AG10803 (cell line): ENCODE data around the gene GDF10.

ENCODE experiments used
- DNase-seq: peaks from one replicate; pipeline ENCODE4 v3.0.0; 2010; ENCODE audit warnings: low read depth
- H3K4me3 ChIP-seq: 2 replicates; pipeline ENCODE4 v1.5.1; 2011; ENCODE audit warnings: mild to moderate bottlenecking, low read length, control low read depth
- TF ChIP-seq, protein P1 (sequence below): conservative IDR thresholded peaks from 2 replicates; pipeline ENCODE4 v1.5.1; 2011; ENCODE audit warnings: mild to moderate bottlenecking, low read length, control low read depth, inconsistent platforms

Gene GDF10, protein sequence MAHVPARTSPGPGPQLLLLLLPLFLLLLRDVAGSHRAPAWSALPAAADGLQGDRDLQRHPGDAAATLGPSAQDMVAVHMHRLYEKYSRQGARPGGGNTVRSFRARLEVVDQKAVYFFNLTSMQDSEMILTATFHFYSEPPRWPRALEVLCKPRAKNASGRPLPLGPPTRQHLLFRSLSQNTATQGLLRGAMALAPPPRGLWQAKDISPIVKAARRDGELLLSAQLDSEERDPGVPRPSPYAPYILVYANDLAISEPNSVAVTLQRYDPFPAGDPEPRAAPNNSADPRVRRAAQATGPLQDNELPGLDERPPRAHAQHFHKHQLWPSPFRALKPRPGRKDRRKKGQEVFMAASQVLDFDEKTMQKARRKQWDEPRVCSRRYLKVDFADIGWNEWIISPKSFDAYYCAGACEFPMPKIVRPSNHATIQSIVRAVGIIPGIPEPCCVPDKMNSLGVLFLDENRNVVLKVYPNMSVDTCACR

DNA sequence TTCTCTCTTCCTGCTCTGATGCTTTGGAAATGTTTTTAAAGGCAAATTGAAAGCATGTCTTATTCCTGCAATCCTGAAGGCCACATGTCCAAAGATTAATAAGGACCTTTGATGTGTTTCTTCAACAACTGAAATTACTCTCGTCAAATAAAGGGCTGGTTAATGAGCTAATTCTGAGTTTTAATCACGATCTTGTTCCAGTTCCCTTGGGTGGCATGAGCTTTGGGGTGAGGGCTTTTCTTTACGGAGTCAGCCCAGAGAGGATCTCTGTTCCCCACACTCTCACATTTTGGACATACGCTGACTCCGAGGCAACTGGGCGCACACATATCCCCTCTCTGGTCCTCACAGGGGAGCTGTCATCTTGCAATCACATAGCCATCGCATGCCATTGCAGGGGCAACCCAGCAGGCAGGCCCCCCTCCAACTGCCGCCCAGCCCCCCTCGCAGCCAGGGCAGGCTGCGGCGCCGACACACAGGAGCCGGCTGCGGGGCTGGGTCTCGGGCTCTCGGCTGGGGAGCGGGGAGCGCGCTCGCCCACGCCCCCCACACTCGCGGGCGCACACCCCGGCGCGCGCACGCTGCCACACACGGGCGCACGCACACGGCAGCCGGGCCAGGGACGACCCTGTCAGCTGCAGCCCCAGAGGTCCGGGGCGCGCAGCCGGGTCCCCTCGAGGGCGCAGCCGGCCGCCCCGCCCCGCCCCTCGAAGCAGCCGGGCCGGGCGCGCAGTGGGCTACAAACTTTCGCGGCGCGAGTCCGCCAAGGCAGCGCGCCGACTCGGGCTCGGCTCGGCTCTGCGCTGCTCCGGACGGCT is at the start of gene GDF10:
TSS of gene GDF10 (plus strand) at position 587 of the 818 bp plus-strand sequence. CDS start 455 bp downstream, outside the sequence.
- no peak for DNase-seq
- TF ChIP-seq, protein P1, sequence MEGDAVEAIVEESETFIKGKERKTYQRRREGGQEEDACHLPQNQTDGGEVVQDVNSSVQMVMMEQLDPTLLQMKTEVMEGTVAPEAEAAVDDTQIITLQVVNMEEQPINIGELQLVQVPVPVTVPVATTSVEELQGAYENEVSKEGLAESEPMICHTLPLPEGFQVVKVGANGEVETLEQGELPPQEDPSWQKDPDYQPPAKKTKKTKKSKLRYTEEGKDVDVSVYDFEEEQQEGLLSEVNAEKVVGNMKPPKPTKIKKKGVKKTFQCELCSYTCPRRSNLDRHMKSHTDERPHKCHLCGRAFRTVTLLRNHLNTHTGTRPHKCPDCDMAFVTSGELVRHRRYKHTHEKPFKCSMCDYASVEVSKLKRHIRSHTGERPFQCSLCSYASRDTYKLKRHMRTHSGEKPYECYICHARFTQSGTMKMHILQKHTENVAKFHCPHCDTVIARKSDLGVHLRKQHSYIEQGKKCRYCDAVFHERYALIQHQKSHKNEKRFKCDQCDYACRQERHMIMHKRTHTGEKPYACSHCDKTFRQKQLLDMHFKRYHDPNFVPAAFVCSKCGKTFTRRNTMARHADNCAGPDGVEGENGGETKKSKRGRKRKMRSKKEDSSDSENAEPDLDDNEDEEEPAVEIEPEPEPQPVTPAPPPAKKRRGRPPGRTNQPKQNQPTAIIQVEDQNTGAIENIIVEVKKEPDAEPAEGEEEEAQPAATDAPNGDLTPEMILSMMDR = no peak
- H3K4me3 ChIP-seq = no peak within 1 kb of the TSS

DNA sequence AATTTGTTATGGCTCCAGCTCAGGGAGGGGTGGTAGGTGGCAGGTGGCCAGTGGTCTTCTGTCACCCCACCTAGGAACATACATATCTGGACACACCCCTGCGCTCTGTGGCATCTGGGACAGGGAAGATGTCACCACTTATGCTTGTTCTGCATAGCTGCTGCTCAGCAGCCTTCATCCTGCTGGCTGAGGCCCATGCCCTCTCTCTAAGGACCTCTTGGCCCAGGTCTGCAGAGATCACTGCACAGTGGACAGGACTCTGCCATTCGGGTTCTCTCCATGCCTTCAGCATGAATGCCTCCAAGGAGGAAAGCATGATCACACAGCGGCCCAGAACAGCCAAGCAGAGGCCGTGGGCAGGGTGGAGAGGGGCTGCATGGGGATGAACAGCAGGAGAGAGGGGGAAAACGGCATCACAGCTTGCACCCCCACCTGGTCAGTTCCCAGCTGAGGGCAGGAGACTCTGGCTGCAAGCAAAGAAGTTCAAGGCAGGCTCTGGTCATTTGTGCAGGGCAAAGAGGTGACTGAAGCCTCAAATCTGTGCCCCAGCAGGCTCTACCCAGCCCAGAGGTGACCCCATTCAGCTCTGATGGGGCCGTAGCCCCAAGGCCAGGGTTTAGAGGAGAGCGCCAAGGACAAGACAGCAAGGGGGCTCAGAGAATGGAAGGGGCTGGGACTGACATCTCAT is 47.8 kb upstream of the GDF10 start:
- H3K4me3 ChIP-seq = no peak overlapping the region
- TF ChIP-seq, protein P1 = no peak
- no peak for DNase-seq

DNA sequence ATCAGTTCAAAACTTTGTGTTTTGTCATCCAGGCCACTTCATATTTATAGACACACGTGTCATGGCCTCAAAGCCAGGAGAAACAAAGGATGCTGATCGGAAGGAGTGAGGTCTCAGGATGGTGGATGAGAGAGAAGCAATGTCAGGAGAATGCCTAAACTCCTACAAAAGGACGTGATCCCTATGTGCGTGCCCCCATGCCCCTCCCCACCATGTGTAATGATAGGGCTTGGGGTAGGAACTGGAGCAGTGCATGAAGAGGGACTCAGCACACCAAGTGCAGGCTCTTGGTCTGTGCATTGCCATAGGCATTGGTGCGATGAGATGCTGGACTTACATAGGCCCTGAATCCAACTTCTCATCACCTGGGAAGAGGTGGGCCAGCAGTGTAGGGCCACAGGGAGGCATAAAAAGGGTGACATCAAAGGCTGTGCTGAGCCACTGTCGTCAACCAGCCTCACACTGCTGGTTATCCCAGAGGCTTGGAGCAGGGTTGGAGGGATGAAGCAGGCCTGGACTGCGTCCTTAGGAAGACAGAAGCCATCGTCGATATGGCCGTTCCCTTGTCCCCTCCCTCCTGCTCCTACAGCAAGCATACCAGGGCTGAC is 46.9 kb upstream of the GDF10 start:
- TF ChIP-seq, protein P1 = no peak
- DNase-seq = no peak
- H3K4me3 ChIP-seq = no peak overlapping the region

DNA sequence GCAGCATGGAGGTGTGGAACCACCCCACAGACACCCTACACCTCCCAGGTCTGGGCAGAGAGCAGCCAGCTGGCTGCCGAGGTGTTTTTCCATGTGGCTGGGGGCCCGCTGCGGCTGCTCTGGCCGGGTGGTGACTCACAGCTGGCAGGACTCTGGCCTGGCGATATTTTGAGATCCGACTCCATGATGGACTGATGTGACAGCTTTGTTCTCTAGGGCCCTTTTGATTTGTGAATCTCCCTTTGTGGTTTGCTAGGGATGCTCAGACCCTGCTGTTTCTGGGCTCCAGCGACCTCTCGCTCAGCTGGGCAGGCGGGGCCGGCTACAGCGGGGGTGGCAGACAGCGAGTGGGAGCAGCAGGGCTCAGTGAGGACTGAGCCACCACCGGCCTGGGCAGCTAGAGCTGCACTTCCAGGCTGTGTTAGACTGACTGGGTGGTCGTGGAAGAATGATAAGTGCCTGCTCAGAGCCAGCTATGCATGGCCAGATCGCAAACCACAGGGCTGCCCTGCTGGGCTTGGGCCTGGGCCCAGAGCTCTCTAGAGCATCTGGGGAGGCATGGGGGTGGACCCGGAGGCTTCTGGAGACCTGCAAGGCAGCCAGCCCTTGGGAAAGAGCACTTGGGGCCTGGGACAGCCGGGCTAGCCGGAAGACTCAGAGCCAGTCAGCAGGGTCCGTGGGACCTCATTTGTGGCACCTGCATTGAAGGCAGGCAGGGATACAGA is 46.2 kb upstream of the GDF10 start:
- TF ChIP-seq, protein P1 = no peak
- DNase-seq = no peak
- H3K4me3 ChIP-seq = no peak overlapping the region

DNA sequence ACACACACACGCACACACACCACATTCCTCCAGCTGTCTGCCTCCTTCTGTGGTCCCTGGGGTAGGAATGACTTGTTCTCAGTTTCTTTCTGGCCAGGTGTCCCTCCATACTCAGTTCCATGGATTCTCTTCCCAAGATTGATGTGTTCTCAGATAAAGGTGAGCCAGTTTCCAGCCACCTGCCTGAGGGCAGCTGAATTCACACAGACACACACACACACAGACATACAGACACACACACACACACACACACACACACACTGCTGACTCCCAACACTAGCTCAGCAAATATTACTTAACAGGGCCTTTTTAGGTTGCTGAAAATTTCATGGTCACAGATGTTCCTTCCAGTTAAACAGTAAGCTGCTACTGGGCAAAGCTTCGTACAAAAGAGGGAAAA is 45.4 kb upstream of the GDF10 start:
- no peak for DNase-seq
- no peak overlapping the region for H3K4me3 ChIP-seq
- TF ChIP-seq, protein P1 = no peak
